Esophagus squamous epithelium (tissue), 4 donors: ENCODE data around the gene EIF5A.

ENCODE experiments used
- POLR2A ChIP-seq, 4 donors: fragments of 450-650 bp; IDR thresholded peaks; one replicate each; pipeline ENCODE4 v1.6.1; 2017; ENCODE audit warnings: antibody characterized with exemption in 4 of 4, mild to moderate bottlenecking in 4 of 4, moderate library complexity in 3 of 4
- TF ChIP-seq, protein P1 (sequence below), 6 experiments: fragments of 450-650 bp in 4 of 6; fragments of 200-600 bp in 2 of 6; sonication (generic) in 2 of 6; IDR thresholded peaks; one replicate each; pipeline ENCODE4 v1.5.1; 2016 to 2019; ENCODE audit warnings: antibody characterized with exemption in 6 of 6, mild to moderate bottlenecking in 4 of 6, moderate library complexity in 4 of 6

- TF ChIP-seq, protein P1, sequence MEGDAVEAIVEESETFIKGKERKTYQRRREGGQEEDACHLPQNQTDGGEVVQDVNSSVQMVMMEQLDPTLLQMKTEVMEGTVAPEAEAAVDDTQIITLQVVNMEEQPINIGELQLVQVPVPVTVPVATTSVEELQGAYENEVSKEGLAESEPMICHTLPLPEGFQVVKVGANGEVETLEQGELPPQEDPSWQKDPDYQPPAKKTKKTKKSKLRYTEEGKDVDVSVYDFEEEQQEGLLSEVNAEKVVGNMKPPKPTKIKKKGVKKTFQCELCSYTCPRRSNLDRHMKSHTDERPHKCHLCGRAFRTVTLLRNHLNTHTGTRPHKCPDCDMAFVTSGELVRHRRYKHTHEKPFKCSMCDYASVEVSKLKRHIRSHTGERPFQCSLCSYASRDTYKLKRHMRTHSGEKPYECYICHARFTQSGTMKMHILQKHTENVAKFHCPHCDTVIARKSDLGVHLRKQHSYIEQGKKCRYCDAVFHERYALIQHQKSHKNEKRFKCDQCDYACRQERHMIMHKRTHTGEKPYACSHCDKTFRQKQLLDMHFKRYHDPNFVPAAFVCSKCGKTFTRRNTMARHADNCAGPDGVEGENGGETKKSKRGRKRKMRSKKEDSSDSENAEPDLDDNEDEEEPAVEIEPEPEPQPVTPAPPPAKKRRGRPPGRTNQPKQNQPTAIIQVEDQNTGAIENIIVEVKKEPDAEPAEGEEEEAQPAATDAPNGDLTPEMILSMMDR (IDR thresholded peaks at IDR 0.05): peak in 2 of 6 experiments; percentile 16 to 45
- TF ChIP-seq POLR2A (IDR thresholded peaks at IDR 0.05): peak in 3 of 4 donors; percentile 47 to 85 (median 52)
These were observed 22.1 kb downstream of the EIF5A start for GRCh38 chr17:7329374-7329996.
